H9 (cell line): ENCODE data around the gene AMER2. TPM values are rescaled to one million over a fixed set of nuclear protein-coding genes. Genes with fewer than 3 reads are reported as not detected.

Source experiments
- DNase-seq: peaks from one replicate; pipeline ENCODE4 v3.0.0-alpha.2; 2017
- H2AFZ ChIP-seq: one replicate; pipeline ENCODE4 v1.6.1; 2013; ENCODE audit warnings: mild to moderate bottlenecking, low read length, control low read depth, moderate library complexity
- H2AK5ac ChIP-seq: 2 replicates; pipeline ENCODE4 v1.6.1; 2013; ENCODE audit warnings: low read length, control low read depth, mixed read lengths; ENCODE audit not compliant: insufficient read length
- H2BK120ac ChIP-seq: one replicate; pipeline ENCODE4 v1.6.1; 2013; ENCODE audit warnings: low read depth, mild to moderate bottlenecking, low read length, control low read depth, inconsistent platforms; ENCODE audit not compliant: poor library complexity, severe bottlenecking
- H2BK12ac ChIP-seq: 2 replicates; pipeline ENCODE4 v1.6.1; 2013; ENCODE audit warnings: low read length, control low read depth, mixed read lengths, low read depth; ENCODE audit not compliant: insufficient read length
- H2BK15ac ChIP-seq: 2 replicates; pipeline ENCODE4 v1.6.1; 2013; ENCODE audit warnings: low read depth, low read length, control low read depth
- H2BK20ac ChIP-seq: one replicate; pipeline ENCODE4 v1.6.1; 2013; ENCODE audit warnings: low read depth, mild to moderate bottlenecking, low read length, control low read depth, inconsistent platforms; ENCODE audit not compliant: poor library complexity, severe bottlenecking
- H2BK5ac ChIP-seq: 2 replicates; pipeline ENCODE4 v1.6.1; 2013; ENCODE audit warnings: low read length, control low read depth, mixed read lengths; ENCODE audit not compliant: insufficient read length
- H3K14ac ChIP-seq: 2 replicates; pipeline ENCODE4 v1.6.1; 2013; ENCODE audit warnings: low read length, control low read depth; ENCODE audit not compliant: insufficient read depth
- H3K18ac ChIP-seq: 2 replicates; pipeline ENCODE4 v1.6.1; 2013; ENCODE audit warnings: low read depth, mild to moderate bottlenecking, mixed read lengths, low read length, control low read depth; ENCODE audit not compliant: insufficient read length
- H3K23ac ChIP-seq: 2 replicates; pipeline ENCODE4 v1.6.1; 2013; ENCODE audit warnings: low read length, control low read depth, mixed read lengths, low read depth; ENCODE audit not compliant: insufficient read length
- H3K23me2 ChIP-seq: 2 replicates; pipeline ENCODE4 v1.6.1; 2013; ENCODE audit warnings: low read depth, mild to moderate bottlenecking, mixed read lengths, low read length, control low read depth; ENCODE audit not compliant: insufficient read length, poor library complexity, severe bottlenecking
- H3K27ac ChIP-seq: 2 replicates; pipeline ENCODE4 v1.5.1; 2013; ENCODE audit warnings: low read length, control low read depth, mixed read lengths, low read depth; ENCODE audit not compliant: insufficient read length
- H3K27me3 ChIP-seq: 2 replicates; pipeline ENCODE4 v1.6.1; 2013; ENCODE audit warnings: low read length, control low read depth, inconsistent platforms; ENCODE audit not compliant: insufficient read depth
- H3K4ac ChIP-seq: 2 replicates; pipeline ENCODE4 v1.6.1; 2013; ENCODE audit warnings: low read depth, mild to moderate bottlenecking, control low read depth, inconsistent platforms, low read length, moderate library complexity
- H3K4me1 ChIP-seq: 2 replicates; pipeline ENCODE4 v1.6.1; 2013; ENCODE audit warnings: low read length, control low read depth, inconsistent platforms; ENCODE audit not compliant: insufficient read depth
- H3K4me2 ChIP-seq: 2 replicates; pipeline ENCODE4 v1.6.1; 2013; ENCODE audit warnings: low read length, control low read depth, mixed read lengths; ENCODE audit not compliant: insufficient read length, insufficient read depth
- H3K56ac ChIP-seq: 2 replicates; pipeline ENCODE4 v1.6.1; 2013; ENCODE audit warnings: low read depth, mild to moderate bottlenecking, mixed read lengths, low read length, control low read depth; ENCODE audit not compliant: insufficient read length
- H3K79me1 ChIP-seq: 2 replicates; pipeline ENCODE4 v1.6.1; 2013; ENCODE audit warnings: low read depth, mild to moderate bottlenecking, moderate library complexity, low read length, control low read depth, inconsistent platforms; ENCODE audit not compliant: insufficient read depth, poor library complexity, severe bottlenecking
- H3K79me2 ChIP-seq: 2 replicates; pipeline ENCODE4 v1.6.1; 2013; ENCODE audit warnings: low read length, control low read depth, inconsistent platforms; ENCODE audit not compliant: insufficient read depth
- H3K9ac ChIP-seq: 2 replicates; pipeline ENCODE4 v1.6.1; 2013; ENCODE audit warnings: low read length, control low read depth, mixed read lengths; ENCODE audit not compliant: insufficient read length; ENCODE audit errors: extremely low read depth
- H3K9me3 ChIP-seq: one replicate; pipeline ENCODE4 v1.6.1; 2013; ENCODE audit warnings: low read depth, low read length, inconsistent platforms; ENCODE audit not compliant: control insufficient read depth
- H3T11ph ChIP-seq: one replicate; pipeline ENCODE4 v1.6.1; 2013; ENCODE audit warnings: mild to moderate bottlenecking, low read length, control low read depth, inconsistent platforms
- H4K20me1 ChIP-seq: one replicate; pipeline ENCODE4 v1.6.1; 2013; ENCODE audit not compliant: control insufficient read depth, insufficient read length, insufficient read depth
- H4K5ac ChIP-seq: 2 replicates; pipeline ENCODE4 v1.6.1; 2013; ENCODE audit warnings: low read depth, mild to moderate bottlenecking, mixed read lengths, low read length, control low read depth; ENCODE audit not compliant: insufficient read length
- H4K8ac ChIP-seq: replicated peaks from 2 replicates; pipeline ENCODE4 v1.6.1; 2013; ENCODE audit warnings: low read length, control low read depth, mixed read lengths, low read depth; ENCODE audit not compliant: insufficient read length
- H4K91ac ChIP-seq: 2 replicates; pipeline ENCODE4 v1.6.1; 2013; ENCODE audit warnings: low read depth, mild to moderate bottlenecking, moderate library complexity, mixed read lengths, low read length, control low read depth; ENCODE audit not compliant: insufficient read length
- H3K27ac Mint-ChIP-seq, 3 experiments: 2 replicates in 2 of 3; 3 replicates in 1 of 3; pipeline ENCODE4 v1.8.0; 2020 to 2021; ENCODE audit warnings: mixed read lengths in 3 of 3, mild to moderate bottlenecking in 1 of 3, moderate library complexity in 1 of 3
- H3K27me3 Mint-ChIP-seq: 2 replicates; pipeline ENCODE4 v1.8.0; 2021; ENCODE audit warnings: low read depth, mild to moderate bottlenecking, moderate library complexity, mixed read lengths
- H3K36me3 Mint-ChIP-seq, 3 experiments: 2 replicates in 2 of 3; 3 replicates in 1 of 3; pipeline ENCODE4 v1.8.0; 2020 to 2021; ENCODE audit warnings: low read depth in 3 of 3, mixed read lengths in 3 of 3; ENCODE audit not compliant: insufficient read depth in 1 of 3
- H3K4me1 Mint-ChIP-seq, 2 experiments: 2 replicates each; pipeline ENCODE4 v1.8.0; 2020; ENCODE audit warnings: mixed read lengths in 2 of 2
- H3K4me3 Mint-ChIP-seq, 2 experiments: 2 replicates in 1 of 2; 3 replicates in 1 of 2; pipeline ENCODE4 v1.8.0; 2020 to 2021; ENCODE audit warnings: mild to moderate bottlenecking in 2 of 2, mixed read lengths in 2 of 2, moderate library complexity in 1 of 2
- H3K9me3 Mint-ChIP-seq, 2 experiments: 2 replicates in 1 of 2; 3 replicates in 1 of 2; pipeline ENCODE4 v1.8.0; 2020; ENCODE audit warnings: mild to moderate bottlenecking in 2 of 2, mixed read lengths in 2 of 2, moderate library complexity in 1 of 2
- CTCF ChIP-seq: fragments of 200-600 bp; sonication (generic); conservative IDR thresholded peaks from 3 replicates; pipeline ENCODE4 v1.8.0; 2021; ENCODE audit warnings: antibody characterized with exemption, mild to moderate bottlenecking
- WGBS: extraction: QIAGEN DNeasy Blood & Tissue Kit; methylation state at CpG from one replicate; pipeline ENCODE4 v1.1.7; 2013; ENCODE audit warnings: missing lambda C conversion rate, low lambda C conversion rate, mixed read lengths; ENCODE audit not compliant: insufficient read length; ENCODE audit errors: extremely low coverage; 5-methylcytosine and 5-hydroxymethylcytosine counted together
- total RNA-seq: library from RNA; stranded (reverse); gene quantifications from 2 replicates; pipeline ENCODE4 v1.2.1, GENCODE V29; 2021

AMER2 gene
- total RNA-seq, 1 experiment from 2014 or later = 0.02 TPM

DNA sequence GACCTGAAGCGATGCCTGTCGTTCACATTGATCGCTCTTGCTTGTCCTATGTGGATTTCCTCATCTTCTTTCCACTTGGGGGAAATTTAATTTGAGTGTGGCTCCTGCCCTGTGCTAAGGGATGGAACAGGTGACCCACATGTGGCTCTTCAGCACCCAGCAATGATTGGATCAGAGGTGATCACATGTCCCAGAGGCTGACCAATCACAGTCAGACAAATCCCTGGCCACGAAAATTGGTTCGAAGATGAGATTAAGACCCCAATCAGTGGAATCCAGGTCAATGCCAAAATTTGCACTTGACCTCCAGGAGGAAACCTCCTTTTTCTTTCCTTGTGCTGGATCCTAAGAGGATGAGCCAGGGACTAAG lies 23.7 kb downstream of the AMER2 start:
- no peak overlapping the region for H4K5ac ChIP-seq
- H3K23me2 ChIP-seq = no peaks in the 10 kb centered on the region
- Mint-ChIP-seq H3K27ac (no peak overlapping the region; a peak in 1 of 7 replicates), H3K4me3 (no peak overlapping the region), H3K4me1 (peaks cover 30 to 31% of the 10 kb centered on the region in 2 experiments), H3K36me3 (0 out of 7 replicates have a peak, but pooled peaks cover 0 to 5% (median 1%) of the 10 kb centered on the region in 3 experiments), H3K9me3 (peaks cover 4 to 5% of the 10 kb centered on the region in 2 experiments; a peak in 4 of 5 replicates), H3K27me3 (peaks cover 3% of the 10 kb centered on the region; the same call in 1 of the 2 replicates)
- H3K4me2 ChIP-seq = no peak overlapping the region
- H2BK20ac ChIP-seq = no peak overlapping the region
- H3K79me1 ChIP-seq = no peaks in the 10 kb centered on the region
- no peaks in the 10 kb centered on the region for H3K9me3 ChIP-seq
- H4K91ac ChIP-seq = no peak overlapping the region
- no peak overlapping the region for H3T11ph ChIP-seq
- no peak overlapping the region for H3K9ac ChIP-seq
- H2BK12ac ChIP-seq = no peak overlapping the region
- no peaks in the 10 kb centered on the region for H3K27me3 ChIP-seq
- H2BK15ac ChIP-seq = no peak overlapping the region
- H2BK120ac ChIP-seq = no peak overlapping the region
- no peak overlapping the region for H3K4ac ChIP-seq
- TF ChIP-seq CTCF = no peak
- no peak overlapping the region for H3K56ac ChIP-seq
- no peak overlapping the region for H2AFZ ChIP-seq
- no peak overlapping the region for H2BK5ac ChIP-seq
- peaks cover 3% of the 10 kb centered on the region; the same call in 1 of the 2 replicates for H3K4me1 ChIP-seq
- H3K27ac ChIP-seq = no peak overlapping the region
- no CpG with 5 or more reads among the region's 5 CpGs for WGBS
- H3K14ac ChIP-seq = no peak overlapping the region
- H4K8ac ChIP-seq = no peak overlapping the region
- H3K79me2 ChIP-seq = no peaks in the 10 kb centered on the region
- H2AK5ac ChIP-seq = no peak overlapping the region
- no peaks in the 10 kb centered on the region for H4K20me1 ChIP-seq
- H3K18ac ChIP-seq = no peak overlapping the region
- no peak for DNase-seq
- no peak overlapping the region for H3K23ac ChIP-seq
